Femur (tissue), 1 donor: ENCODE data around the gene SLC10A2.
"Not testable (repeated sequence)": the region's sequence is repeated elsewhere in the genome, so short reads cannot be mapped to it uniquely, and the experiment has no call there.

Experiments used
- DNase-seq: peaks from one replicate; pipeline ENCODE4 v3.0.0-alpha.2; 2017

SLC10A2 gene, protein sequence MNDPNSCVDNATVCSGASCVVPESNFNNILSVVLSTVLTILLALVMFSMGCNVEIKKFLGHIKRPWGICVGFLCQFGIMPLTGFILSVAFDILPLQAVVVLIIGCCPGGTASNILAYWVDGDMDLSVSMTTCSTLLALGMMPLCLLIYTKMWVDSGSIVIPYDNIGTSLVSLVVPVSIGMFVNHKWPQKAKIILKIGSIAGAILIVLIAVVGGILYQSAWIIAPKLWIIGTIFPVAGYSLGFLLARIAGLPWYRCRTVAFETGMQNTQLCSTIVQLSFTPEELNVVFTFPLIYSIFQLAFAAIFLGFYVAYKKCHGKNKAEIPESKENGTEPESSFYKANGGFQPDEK

GRCh38 chr13:103066079-103066780, at the start of gene SLC10A2:
TSS of gene SLC10A2 (minus strand) at chr13:103066417. CDS start at chr13:103066249, 168 bp downstream.
- DNase-seq, result no peak

GRCh38 chr13:103107580-103107979, 41.4 kb upstream of the SLC10A2 start:
- no peak for DNase-seq

DNA sequence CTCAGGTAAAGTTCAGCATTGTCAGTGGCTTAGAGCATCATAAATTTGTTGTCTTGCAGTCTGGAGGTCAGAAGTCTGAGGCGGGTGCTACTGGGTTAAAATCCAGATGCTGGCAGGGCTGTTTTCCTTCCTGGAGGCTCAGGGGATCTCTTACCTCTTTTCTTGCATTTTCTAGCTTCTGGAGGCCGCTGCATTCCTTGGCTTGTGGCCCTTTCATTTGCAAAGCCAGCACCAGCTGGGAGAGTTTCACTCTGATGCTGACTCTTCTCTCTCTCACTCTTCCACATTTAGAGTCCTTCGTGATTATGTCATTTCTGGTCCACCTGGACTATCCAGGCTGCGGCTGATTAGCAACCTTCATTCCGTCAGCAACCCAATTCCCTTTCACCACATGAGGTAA, 38.1 kb upstream of the SLC10A2 start:
- DNase-seq, result no peak

- not testable (repeated sequence) for DNase-seq
These were observed 37.2 kb upstream of the SLC10A2 start for GRCh38 chr13:103103456-103103855.

GRCh38 chr13:103102482-103102881, 36.3 kb upstream of the SLC10A2 start:
- DNase-seq, result no peak

GRCh38 chr13:103101901-103102300, 35.7 kb upstream of the SLC10A2 start:
- DNase-seq, result no peak

DNA sequence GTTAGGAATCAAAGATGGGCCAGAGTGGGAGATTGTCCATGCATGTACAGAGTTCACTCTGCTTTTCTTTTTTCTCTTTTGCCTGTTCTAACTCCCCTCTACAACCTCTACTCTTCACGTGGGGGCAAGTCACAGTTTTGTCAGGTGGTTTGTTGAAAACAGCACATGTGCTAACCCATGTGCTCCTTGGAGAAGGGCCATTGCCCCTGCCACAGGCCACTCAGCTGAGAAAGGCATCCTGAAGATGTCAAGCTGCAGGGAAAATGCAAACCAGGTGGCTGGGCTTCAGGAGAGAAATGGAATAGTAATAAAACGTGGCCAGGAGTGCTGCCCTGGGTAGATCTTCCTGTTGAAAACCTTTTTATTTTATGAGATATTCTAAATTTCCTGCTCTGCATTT, 35.3 kb upstream of the SLC10A2 start:
- DNase-seq, result no peak

DNA sequence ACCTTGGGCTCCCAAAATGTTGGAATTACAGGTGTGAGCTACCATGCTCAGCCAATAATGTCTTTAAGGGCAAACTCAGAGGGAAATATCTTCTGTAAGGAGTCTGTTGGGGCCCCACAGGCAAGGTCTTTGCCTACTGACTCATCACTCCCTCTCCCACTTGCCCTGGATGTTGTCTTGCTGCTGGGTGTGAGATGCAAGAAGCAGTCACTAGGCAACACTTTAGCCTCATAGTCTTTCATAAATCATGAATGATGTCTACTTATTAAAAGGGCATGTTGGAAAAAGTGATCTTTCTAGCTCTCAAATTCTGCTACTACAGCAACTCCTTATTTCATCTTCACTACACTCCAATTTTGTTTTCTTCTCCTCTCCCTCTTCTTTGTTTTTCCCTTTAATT, 34.6 kb upstream of the SLC10A2 start:
- DNase-seq, result no peak

- DNase-seq, result no peak
These were observed 33.6 kb upstream of the SLC10A2 start for GRCh38 chr13:103099722-103100293.

- no peak for DNase-seq
These were observed 32.3 kb upstream of the SLC10A2 start for GRCh38 chr13:103098535-103098934.

- DNase-seq, result no peak
These were observed 31.2 kb upstream of the SLC10A2 start for GRCh38 chr13:103097366-103097928.

GRCh38 chr13:103093649-103094048, 27.4 kb upstream of the SLC10A2 start:
- DNase-seq, result not testable (repeated sequence)

GRCh38 chr13:103087275-103087674, 21.1 kb upstream of the SLC10A2 start:
- no peak for DNase-seq

- no peak for DNase-seq
These were observed 15.2 kb upstream of the SLC10A2 start for GRCh38 chr13:103081435-103081834.

- DNase-seq, result no peak
These were observed 11.9 kb upstream of the SLC10A2 start for GRCh38 chr13:103078158-103078557.

DNA sequence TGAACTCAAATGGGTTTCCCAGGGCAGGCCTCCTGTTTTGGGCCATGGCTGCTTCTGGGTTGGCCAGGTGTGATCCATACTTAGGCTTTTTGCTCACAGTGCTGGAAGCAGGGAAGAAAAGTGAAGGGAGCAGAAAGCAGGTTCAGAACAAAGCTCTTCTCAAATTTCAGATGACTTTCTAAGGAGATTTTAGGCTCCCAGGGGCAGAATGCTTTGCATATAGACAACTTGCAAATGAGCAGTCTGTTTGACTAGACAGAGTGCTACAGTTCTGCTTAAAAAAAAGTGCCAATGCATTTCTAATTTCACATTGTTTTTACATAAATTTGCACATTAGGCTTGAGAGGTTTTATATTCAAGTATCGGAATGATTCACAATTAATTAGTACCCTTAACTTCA, 2.6 kb upstream of the SLC10A2 start:
- no peak for DNase-seq

DNA sequence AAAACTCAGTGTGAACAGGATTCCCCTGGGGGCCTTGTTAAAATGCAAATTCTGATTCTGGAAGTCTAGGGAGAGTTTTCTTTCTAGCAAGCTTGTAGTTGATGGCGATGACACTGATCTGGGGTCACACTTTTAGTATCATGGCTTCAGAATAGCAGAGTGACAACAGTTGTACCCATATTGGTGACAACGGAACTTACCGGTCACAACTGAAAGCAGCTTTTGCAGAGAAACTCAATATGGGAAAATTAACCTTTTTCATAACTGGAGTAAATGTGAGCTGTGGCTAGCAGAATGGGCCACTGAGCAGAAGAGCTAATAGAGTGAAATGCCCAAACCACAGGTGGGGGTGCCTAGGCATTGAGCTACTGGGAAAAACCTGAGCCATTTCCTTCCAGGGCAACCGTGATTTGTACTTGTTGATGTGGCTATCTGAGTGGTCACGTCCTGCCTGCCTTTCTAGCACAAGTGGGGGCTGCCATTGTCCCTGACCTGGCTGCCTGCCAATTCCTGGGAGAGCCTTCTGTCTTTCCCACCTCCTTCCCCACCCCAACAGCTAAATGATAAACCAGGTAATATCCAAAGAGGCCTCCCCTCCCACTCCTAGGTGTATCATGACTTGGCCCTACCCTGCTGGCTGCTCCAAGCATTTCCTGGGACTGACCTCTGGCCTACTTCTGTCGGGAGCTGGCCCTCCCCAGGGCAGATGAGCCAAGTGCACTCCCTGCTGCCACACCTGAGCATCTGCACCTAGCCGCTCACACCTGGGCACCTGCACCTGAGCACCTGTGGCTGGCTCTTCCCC, 1.7 kb upstream of the SLC10A2 start:
- DNase-seq, result no peak

GRCh38 chr13:103066781-103067345, 646 bp upstream of the SLC10A2 start:
- DNase-seq, result no peak

DNA sequence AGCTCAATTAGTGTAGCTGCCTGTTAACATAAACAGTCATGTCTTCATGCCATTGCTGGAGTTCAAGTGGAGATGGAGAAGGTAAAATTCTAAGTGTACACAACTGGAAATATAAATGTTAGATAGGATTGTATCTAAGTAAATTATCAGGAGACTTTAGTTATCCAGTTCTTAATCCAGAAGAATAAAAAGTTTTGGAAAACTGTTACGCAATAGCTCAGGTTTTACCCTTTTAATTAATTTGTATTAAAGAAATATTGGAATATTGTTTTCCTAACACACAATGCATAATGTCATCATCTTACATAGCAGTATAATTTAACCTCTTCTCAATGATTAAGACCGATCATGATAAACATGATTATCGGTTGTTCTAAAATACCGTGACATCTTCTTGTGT, 2.8 kb downstream of the SLC10A2 start:
- DNase-seq, result no peak

- no peak for DNase-seq
These were observed 4.1 kb downstream of the SLC10A2 start for GRCh38 chr13:103062079-103062478.

DNA sequence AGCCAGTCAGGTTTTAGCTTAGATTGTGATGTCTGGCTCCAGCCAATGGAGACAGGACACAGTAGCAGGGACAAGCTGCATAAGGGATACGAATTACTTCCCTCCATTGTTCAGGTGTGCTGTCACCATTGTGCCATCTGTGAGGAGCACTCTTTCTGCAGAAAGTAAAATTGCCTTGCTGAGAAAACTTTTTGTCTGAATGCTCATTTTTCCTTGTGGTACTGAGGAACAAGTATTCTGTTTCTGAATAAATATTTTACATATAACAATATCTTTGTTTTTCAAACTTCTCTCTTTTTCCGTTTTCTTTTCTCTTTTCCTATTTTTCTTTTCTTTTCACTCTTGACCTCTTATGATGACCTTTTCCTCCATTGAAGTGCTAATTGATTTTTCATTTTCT, 10.2 kb downstream of the SLC10A2 start:
- DNase-seq, result no peak

DNA sequence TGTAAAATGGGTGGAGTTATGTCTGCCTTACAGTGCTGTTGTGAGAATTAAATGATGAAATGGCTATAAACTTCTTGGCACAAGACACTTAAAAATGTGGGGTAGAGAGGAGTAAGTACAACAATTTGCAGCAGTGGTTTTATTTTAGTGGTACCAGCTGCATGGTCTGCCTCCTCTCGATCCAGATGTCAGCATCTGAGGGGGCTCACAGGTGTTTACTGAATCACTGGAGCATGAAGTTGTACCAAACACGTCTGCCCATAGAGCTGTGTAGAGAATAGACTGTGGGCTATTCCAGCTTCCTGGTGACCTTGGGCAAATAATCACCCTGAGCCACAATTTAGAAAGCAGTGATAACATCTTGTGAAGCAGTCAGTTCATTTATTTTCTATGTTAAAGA, 11.1 kb downstream of the SLC10A2 start:
- DNase-seq, result no peak

GRCh38 chr13:103046676-103047075, 19.5 kb downstream of the SLC10A2 start:
- DNase-seq, result no peak
